Epidermal melanocyte (primary cell): ENCODE data around the gene BLACAT1.

Source experiments
- DNase-seq: peaks from one replicate; pipeline ENCODE4 v3.0.0; 2011; ENCODE audit warnings: low spot score; ENCODE audit not compliant: insufficient read length

BLACAT1 gene

GRCh38 chr1:205455581-205456382 lies at the start of gene BLACAT1:
Gene BLACAT1 (minus strand): TSS chr1:205456045.
- DNase-seq, result no peak

- DNase-seq, result no peak
These were observed 49.4 kb upstream of the BLACAT1 start for GRCh38 chr1:205505076-205505729.

DNA sequence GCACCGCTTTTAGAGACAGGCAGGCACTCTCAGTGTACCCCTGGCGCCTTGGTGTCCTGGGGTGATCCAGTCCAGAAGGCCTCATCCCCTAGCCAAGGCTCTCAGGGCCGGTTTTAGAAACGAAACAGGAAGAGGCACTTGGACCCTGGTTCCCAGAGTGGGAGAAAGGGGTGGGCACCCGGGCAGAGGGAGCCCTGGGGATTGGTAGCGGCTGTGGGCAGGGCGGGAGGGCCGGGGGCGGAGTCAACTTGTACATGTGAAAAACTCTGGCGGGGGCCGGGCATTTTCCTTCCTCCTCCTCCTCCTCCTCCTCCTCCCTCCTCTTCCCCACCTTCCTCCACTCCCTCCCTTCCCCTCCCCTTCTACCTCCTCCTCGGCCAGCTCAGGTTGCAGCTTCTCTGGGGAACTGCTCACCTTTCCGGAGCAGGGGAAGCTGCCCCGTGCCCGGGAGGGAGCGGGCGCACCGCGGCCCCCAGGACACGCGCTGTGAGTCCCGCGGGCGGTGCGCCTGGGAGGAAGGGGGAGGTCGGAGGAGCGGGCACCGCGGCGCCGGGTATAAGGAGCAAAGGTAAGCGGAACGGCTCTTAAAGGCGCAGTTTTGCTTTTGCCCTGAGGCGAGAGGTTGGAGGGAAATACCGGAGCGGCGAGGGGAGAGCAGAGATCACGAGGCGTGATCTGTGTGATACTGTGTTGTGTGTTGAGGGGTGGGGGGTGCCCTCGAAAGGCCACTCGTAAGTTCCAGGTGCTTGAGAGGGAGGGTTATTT lies 48.6 kb upstream of the BLACAT1 start, which contains the start of gene CDK18:
Gene CDK18 (plus strand): TSS at position 359 of the 765 bp plus-strand sequence. CDS start 18,499 bp downstream, outside the sequence.
- peak; percentile 49 for DNase-seq

DNA sequence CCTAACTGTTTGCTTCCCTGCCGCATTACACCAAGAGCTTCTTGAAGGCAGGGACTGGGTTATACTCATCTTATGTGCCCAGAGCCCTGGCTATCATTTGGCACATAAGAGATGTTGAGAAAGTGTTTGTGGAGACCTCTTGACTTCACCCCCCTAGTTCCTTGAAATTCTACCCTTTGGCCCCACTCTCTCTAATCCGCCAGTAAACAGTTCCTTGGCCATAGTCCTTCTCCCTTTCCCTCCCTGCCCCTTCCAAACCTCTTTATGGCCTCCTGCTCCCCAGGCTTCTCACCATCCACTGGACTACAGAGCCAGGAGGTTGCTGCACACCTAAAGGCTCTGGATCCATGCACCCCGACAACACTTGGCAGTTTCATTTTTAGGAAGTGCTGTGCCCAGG lies 47.1 kb upstream of the BLACAT1 start:
- no peak for DNase-seq

- DNase-seq, result no peak
These were observed 46.4 kb upstream of the BLACAT1 start for GRCh38 chr1:205502111-205502810.

- DNase-seq, result no peak
These were observed 44.7 kb upstream of the BLACAT1 start for GRCh38 chr1:205500240-205501233.

DNA sequence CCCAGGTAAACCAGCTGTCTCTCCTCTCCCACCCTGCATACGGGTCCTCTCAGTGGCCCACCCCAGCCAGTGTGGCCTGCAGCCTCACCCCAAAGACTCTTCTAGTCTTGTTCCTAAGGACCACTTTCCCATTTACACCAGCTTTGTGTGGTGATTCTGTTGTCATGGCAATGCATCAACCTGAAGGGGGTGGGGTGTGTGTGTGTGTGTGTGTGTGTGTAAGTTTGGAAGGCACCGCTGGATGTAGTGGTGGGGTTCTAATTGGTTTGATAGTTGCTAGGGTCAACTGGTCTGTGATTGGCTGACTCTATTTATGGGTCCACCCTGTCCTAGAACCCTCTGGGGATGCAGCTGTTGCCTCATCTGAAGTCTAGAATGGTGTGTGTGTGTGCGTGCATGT lies 43.9 kb upstream of the BLACAT1 start:
- DNase-seq, result no peak

GRCh38 chr1:205497351-205497750 lies 41.5 kb upstream of the BLACAT1 start:
- no peak for DNase-seq

DNA sequence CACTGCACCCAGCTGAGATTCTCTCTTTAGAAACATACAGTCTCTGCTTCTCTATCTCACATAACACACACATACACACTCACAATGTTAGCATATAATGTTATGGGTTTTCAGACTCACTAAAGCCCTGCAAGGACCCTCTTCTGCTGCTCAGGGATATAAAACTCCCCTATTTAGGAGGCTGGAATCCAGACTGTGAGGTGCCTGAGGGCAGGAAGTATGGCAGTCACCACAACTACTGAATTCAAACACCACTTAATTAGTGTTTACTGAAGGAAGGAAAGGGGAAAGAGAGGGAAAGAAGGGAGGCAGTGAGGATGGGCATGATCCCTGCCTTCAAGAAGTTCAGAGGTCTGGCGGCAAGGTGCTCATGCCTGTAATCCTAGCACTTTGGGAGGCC lies 40.8 kb upstream of the BLACAT1 start:
- DNase-seq, result no peak

DNA sequence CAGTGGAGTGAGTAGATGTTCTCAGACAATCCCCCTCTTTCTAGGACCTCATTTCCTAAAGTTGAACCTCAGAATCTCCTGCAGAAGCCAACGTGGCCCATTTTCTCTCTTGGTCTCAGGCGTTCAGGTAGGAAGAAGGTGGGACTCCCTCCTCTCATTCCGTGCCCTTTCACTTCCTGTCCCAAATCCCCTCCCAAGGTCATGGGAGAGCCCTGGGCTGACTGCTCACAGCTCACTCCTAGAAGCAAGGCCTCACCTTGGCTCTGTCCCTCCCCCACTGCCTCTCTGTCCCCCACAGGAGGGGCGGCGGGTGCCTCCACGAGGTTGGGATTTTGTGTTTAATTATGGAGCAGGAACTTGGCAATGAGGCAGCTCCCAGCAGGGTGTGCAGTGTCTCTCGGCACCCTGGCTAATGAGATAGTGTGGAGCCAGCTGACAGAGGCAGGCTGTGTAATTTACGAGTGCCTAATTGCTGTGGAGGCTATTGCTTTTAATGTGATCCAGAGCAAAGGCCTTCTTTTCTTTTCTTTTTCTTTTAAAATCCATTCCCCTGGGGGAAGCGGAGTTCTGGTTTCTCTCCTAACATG lies 39.5 kb upstream of the BLACAT1 start:
- DNase-seq, result no peak

DNA sequence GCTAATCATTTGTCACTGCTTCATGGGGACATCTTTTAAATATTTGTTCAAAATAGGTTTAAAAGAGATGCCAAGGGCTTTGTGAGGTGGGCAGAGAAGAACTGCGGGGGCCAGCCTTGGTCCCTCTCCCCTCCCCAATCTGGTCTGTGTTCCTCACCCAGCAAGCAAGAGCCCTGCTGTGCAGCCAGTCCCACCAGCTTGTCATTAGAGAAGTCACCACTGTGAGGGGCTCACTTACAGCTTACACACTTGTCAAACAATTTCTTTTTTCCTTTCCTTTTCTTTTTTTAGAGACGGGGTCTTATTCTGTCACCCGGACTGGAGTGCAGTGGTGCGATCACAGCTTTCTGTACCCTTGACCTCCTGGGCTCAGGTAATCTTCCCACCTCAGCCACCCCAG lies 38.3 kb upstream of the BLACAT1 start:
- no peak for DNase-seq

DNA sequence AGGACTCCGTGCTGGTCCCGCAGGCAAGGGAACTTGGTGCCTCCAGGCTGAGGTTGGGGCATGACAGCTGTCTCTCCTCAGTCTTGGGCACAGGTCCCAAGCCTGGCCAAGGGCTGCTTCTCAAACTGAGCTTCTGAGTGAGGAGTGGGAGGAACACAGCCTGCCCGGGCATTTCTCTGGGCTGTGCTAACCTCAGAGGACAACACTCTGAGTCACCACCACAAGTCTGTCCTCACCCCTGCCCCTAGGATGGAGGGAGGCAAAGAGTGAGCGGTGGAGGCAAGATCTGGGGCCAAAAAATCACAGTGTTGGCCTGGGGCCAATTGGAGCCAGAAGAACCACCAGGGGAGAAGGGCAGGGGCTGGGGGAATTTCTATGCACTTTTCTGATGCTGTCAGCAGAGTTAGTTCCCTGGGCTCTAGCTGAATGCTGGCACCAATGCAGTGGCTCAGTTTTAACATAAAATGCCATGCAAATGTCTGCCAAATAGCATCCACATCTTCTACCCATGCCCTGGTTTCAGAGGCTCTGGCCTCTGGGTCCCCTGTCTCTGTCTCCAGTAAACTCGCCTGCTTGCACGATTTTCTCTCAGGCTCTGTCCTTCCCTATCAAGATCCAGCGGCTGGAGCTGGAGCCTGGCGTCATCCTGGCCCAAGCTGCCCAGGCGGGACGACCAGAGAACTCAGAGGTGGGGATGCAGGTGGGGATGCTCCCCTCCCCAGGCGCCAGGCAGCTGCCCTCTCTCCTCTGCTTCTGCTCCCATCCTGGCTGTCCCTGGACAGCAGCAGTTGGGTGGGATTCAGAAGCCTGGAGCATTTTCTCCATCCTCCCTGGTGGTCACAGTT lies 37.6 kb upstream of the BLACAT1 start:
- DNase-seq, result peak; percentile 48

DNA sequence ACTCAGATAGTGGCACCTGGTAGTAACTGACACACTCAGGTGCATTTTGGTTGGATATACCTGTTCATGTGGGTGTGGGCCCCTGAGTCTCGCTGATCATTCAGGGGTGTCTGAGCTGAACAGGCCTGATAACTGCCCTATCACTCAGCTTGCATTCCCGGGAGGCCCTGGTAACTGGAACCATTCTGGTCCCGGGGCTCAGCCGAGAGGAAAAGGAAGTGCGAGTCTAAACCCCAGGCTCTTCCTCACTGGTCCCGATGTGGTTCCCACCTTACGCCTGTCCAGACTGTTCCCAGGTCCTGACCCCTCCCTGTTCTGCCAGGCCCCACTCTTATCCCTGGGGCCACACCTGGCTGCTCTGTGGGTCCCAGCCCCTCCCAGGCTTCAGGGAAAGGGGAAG lies 36.9 kb upstream of the BLACAT1 start:
- DNase-seq, result no peak

- no peak for DNase-seq
These were observed 36.4 kb upstream of the BLACAT1 start for GRCh38 chr1:205492201-205492667.

- no peak for DNase-seq
These were observed 35.9 kb upstream of the BLACAT1 start for GRCh38 chr1:205491794-205492193.

DNA sequence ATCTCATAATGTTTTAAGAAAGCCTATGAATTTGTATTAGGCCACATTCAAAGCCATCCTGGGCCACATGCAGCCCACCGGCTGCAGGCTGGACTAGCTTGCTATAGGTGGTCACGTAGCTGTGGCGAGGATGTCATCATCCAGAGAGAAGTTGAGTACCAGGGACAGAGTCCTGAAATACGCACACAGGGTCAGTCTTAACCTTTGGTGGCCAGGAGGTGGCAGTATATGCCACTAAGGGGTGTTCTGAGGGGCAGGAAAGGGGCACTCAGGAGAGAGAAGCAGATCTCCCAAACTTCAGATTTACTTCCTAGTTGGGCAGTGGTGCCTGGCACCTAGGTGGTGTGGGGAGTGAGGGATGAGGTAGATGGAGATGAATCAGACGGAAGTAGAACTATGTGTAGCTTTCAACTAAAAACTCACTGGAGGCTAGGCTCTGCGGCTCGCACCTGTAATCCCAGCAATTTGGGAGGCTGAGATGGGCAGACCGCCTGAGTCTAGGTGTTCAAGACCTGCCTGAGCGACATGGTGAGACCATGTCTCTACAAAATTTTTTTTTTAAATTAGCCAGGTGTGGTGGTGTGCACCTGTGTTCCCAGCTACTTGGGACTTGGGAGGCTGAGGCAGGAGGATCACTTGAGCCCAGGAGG lies 32.4 kb upstream of the BLACAT1 start:
- peak; percentile 78 for DNase-seq

GRCh38 chr1:205486258-205486657 lies 30.4 kb upstream of the BLACAT1 start:
- no peak for DNase-seq
